Measurements from ENCODE around the gene ITGAL. TPM values are rescaled to one million over a fixed set of nuclear protein-coding genes. Genes with fewer than 3 reads are reported as not detected.

ITGAL gene
- total RNA-seq, 4 donors from 2014 or later: 1.8 to 33.7 (median 6.7) TPM

DNA sequence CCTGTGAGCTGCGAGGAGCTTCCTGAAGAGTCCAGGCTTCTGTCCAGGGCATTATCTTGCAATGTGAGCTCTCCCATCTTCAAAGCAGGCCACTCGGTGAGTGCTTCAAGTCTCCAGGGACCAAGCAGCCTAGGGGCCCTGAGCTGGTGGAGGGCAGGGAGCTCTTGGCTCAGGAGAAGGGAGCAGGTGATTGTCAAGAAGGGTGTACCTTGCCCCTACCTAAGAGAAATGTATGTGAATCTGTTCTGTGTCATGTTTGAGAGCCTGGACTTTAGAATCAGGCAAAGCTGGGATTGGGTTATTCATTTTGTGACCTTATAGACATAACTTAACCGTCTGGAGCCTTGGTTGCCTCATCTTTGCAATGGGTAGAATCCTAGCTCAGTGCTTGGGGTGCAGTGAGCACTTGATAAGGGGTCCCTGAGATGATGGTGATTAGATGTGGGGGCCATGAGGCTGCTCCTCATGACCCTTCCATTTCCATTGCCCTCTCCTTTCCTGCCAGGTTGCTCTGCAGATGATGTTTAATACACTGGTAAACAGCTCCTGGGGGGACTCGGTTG is 37.9 kb downstream of the ITGAL start:
- peak overlapping the region in 1 of 4 donors; percentile 8 for H3K27ac ChIP-seq
- H3K27me3 ChIP-seq: no peaks in the 10 kb centered on the region
- H3K36me3 ChIP-seq: no peaks in the 10 kb centered on the region
- no peak for DNase-seq
- H3K4me3 ChIP-seq: no peak overlapping the region
- peaks cover 0 to 6% (median 1%) of the 10 kb centered on the region in 4 donors for H3K4me1 ChIP-seq
- WGBS, 2 donors (ENCODE audit: low coverage in 1 of 2): 62 to 73% methylated on average over 2 to 4 of the region's 4 CpGs
- TF ChIP-seq POLR2A (IDR thresholded peaks at IDR 0.05): no peak
- no peak for TF ChIP-seq POLR2AphosphoS5 (IDR thresholded peaks at IDR 0.05)
- no peak for TF ChIP-seq CTCF (IDR thresholded peaks at IDR 0.05)
- no peaks in the 10 kb centered on the region for H3K9me3 ChIP-seq
- in situ Hi-C loops (cut with MboI; ENCODE audit: low pct_ligation_motif_present in 1 of 4, low pct_unique_long_range_greater_than_20kb in 1 of 4, low sequenced_read_pairs in 3 of 4) (no loop called here), intact Hi-C loops (cut with DNase I; ENCODE audit: low total_unique reads) (no loop called here)

DNA sequence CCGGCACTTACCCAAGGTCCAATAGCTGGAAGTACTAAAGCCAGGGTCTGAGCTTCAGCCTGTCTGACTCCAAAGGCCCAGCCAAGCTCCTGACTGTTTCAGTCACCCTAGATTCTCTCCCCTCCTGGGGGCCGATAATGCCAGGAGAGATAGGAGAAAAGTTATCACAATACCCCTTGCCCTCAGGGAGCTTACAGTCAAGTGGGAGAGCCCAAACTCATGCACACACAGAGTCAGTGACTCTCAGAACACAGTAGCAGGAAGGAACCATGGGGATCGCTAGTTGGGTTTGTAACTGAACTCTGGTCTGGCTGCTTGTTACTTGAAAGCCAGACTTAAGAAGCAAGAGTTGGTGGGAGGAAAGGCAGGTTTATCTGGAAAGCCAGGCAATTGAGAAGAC is 39.0 kb downstream of the ITGAL start:
- peaks cover 0 to 6% (median 1%) of the 10 kb centered on the region in 4 donors for H3K4me1 ChIP-seq
- DNase-seq: no peak
- in situ Hi-C loops (cut with MboI; ENCODE audit: low pct_ligation_motif_present in 1 of 4, low pct_unique_long_range_greater_than_20kb in 1 of 4, low sequenced_read_pairs in 3 of 4) (no loop called here), intact Hi-C loops (cut with DNase I; ENCODE audit: low total_unique reads) (no loop called here)
- H3K27ac ChIP-seq: no peak overlapping the region
- no peaks in the 10 kb centered on the region for H3K9me3 ChIP-seq
- no peaks in the 10 kb centered on the region for H3K27me3 ChIP-seq
- TF ChIP-seq POLR2A (IDR thresholded peaks at IDR 0.05): no peak
- no peak for TF ChIP-seq EP300 (IDR thresholded peaks at IDR 0.05; ENCODE audit: low read depth)
- no peak for TF ChIP-seq CTCF (IDR thresholded peaks at IDR 0.05)
- no peak for TF ChIP-seq POLR2AphosphoS5 (IDR thresholded peaks at IDR 0.05)
- 98 to 100% methylated on average over 1 to 3 of the region's 3 CpGs for WGBS, 2 donors (ENCODE audit: low coverage in 1 of 2)
- no peak overlapping the region for H3K4me3 ChIP-seq
- no peaks in the 10 kb centered on the region for H3K36me3 ChIP-seq

DNA sequence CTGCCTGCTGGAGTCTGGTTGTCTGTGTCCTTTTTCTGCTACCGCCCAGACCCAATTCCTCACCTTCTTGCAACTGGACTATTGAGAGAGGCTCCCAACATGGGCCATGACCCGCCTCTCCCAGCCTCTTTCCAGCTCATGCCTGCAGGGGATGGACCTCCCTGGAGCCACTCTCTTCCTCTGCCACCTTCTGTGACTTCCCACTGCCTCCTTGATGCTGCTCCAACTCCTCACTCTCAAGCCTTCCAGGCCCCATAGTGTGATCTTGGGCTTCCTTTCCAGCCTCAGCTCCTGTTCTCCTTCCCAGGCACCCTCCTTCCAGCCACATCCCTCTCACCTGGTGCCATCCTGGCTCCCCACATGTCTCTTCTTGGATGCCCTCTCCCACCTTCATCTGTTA is 42.7 kb downstream of the ITGAL start:
- no peak overlapping the region for H3K27ac ChIP-seq
- H3K9me3 ChIP-seq: no peaks in the 10 kb centered on the region
- no peak for TF ChIP-seq EP300 (IDR thresholded peaks at IDR 0.05; ENCODE audit: low read depth)
- no peak for TF ChIP-seq CTCF (IDR thresholded peaks at IDR 0.05)
- TF ChIP-seq POLR2AphosphoS5 (IDR thresholded peaks at IDR 0.05): no peak
- TF ChIP-seq POLR2A (IDR thresholded peaks at IDR 0.05): no peak
- intact Hi-C loops (cut with DNase I; ENCODE audit: low total_unique reads) (no loop called here), in situ Hi-C loops (cut with MboI; ENCODE audit: low pct_ligation_motif_present in 1 of 4, low pct_unique_long_range_greater_than_20kb in 1 of 4, low sequenced_read_pairs in 3 of 4) (no loop called here)
- no peaks in the 10 kb centered on the region for H3K4me1 ChIP-seq
- H3K27me3 ChIP-seq: no peaks in the 10 kb centered on the region
- WGBS, 2 donors (ENCODE audit: low coverage in 1 of 2): 80 to 83% methylated on average over 2 of the region's 2 CpGs
- no peak for DNase-seq
- no peak overlapping the region for H3K4me3 ChIP-seq
- no peaks in the 10 kb centered on the region for H3K36me3 ChIP-seq

DNA sequence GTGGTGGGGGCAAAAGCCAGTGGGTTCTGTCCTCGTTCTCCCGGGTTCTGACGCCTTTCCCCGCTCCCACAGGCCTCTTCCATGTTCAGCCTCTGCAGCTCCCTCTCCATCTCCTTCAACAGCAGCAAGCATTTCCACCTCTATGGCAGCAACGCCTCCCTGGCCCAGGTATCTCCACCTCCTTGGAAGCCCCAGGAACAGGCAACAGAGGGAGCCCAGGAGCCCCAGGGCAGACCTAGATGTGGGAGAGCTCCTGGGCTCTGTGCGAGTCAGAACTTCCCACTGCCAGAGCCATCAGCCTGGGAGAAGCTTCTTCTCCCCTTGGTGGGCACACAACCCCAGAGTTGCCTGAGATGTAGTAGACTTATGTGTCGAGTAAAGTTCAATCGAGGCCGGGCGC is 46.0 kb downstream of the ITGAL start:
- intact Hi-C loops (cut with DNase I; ENCODE audit: low total_unique reads): no loop called here
- Histone ChIP-seq H3K27ac (no peak overlapping the region), H3K9me3 (no peaks in the 10 kb centered on the region), H3K4me1 (peaks cover 0 to 13% (median 3%) of the 10 kb centered on the region in 4 donors), H3K4me3 (no peak overlapping the region), H3K27me3 (no peaks in the 10 kb centered on the region), H3K36me3 (no peaks in the 10 kb centered on the region)
- no peak for TF ChIP-seq CTCF (IDR thresholded peaks at IDR 0.05)
- no peak for TF ChIP-seq EP300 (IDR thresholded peaks at IDR 0.05; ENCODE audit: low read depth)
- 94 to 100% methylated on average over 3 to 10 of the region's 10 CpGs for WGBS, 2 donors (ENCODE audit: low coverage in 1 of 2)
- DNase-seq: no peak
- in situ Hi-C loops (cut with MboI; ENCODE audit: low pct_ligation_motif_present in 1 of 4, low pct_unique_long_range_greater_than_20kb in 1 of 4, low sequenced_read_pairs in 3 of 4): no loop called here

All from transverse colon (tissue), 4 donors.